HEK293T (cell line): ENCODE measurements around the gene HTT-AS.

ENCODE experiments used
- CTCF ChIA-PET: fragments of 350-600 bp; formaldehyde crosslinking; extraction: SDS; loops from one replicate; lab custom pipeline; 2021; ENCODE audit warnings: antibody characterized with exemption, inconsistent platforms; lab: Yijun Ruan, JAX
- POLR2A ChIA-PET: fragments of 350-600 bp; formaldehyde crosslinking; extraction: SDS; loops from one replicate; lab custom pipeline; 2020; ENCODE audit warnings: antibody characterized with exemption, inconsistent platforms; lab: Yijun Ruan, JAX
- DNase-seq: peaks from one replicate; pipeline ENCODE4 v3.0.0; 2012; ENCODE audit warnings: mixed read lengths; ENCODE audit errors: extremely low spot score
- ARNT ChIP-seq: fragments of 450-650 bp; IDR thresholded peaks from 2 replicates; pipeline ENCODE4 v1.6.1; 2017; ENCODE audit warnings: mild to moderate bottlenecking
- BHLHE40 ChIP-seq: fragments of 450-650 bp; IDR thresholded peaks from 2 replicates; pipeline ENCODE4 v1.6.1; 2016; ENCODE audit warnings: mild to moderate bottlenecking, moderate library complexity, borderline replicate concordance
- CTBP1 ChIP-seq: fragments of 450-650 bp; IDR thresholded peaks from 2 replicates; pipeline ENCODE4 v1.6.1; 2016; ENCODE audit warnings: borderline replicate concordance
- ELF4 ChIP-seq: fragments of 450-650 bp; IDR thresholded peaks from 2 replicates; pipeline ENCODE4 v1.6.1; 2017; ENCODE audit warnings: antibody characterized with exemption
- FOXA1 ChIP-seq: fragments of 450-650 bp; IDR thresholded peaks from 2 replicates; pipeline ENCODE4 v1.6.1; 2016; ENCODE audit warnings: mild to moderate bottlenecking
- FOXK2 ChIP-seq: fragments of 450-650 bp; IDR thresholded peaks from 2 replicates; pipeline ENCODE4 v1.6.1; 2016; ENCODE audit warnings: mild to moderate bottlenecking
- FOXM1 ChIP-seq: fragments of 450-650 bp; IDR thresholded peaks from 2 replicates; pipeline ENCODE4 v1.6.1; 2017; ENCODE audit warnings: mild to moderate bottlenecking, borderline replicate concordance
- HDGF ChIP-seq: fragments of 450-650 bp; IDR thresholded peaks from 2 replicates; pipeline ENCODE4 v1.6.1; 2017; ENCODE audit warnings: antibody characterized with exemption, borderline replicate concordance
- L3MBTL2 ChIP-seq: fragments of 450-650 bp; conservative IDR thresholded peaks from 2 replicates; pipeline ENCODE4 v1.6.1; 2016; ENCODE audit warnings: mild to moderate bottlenecking
- LEF1 ChIP-seq: fragments of 450-650 bp; IDR thresholded peaks from 2 replicates; pipeline ENCODE4 v1.6.1; 2017; ENCODE audit warnings: mild to moderate bottlenecking, borderline replicate concordance
- NFRKB ChIP-seq: fragments of 450-650 bp; IDR thresholded peaks from 2 replicates; pipeline ENCODE4 v1.6.1; 2016; ENCODE audit warnings: mild to moderate bottlenecking, moderate library complexity
- PKNOX1 ChIP-seq: fragments of 450-650 bp; IDR thresholded peaks from 2 replicates; pipeline ENCODE4 v1.6.1; 2016
- SP1 ChIP-seq: fragments of 450-650 bp; IDR thresholded peaks from 2 replicates; pipeline ENCODE4 v1.6.1; 2017
- SUZ12 ChIP-seq: fragments of 450-650 bp; IDR thresholded peaks from 2 replicates; pipeline ENCODE4 v1.6.1; 2016; ENCODE audit warnings: mild to moderate bottlenecking
- TARDBP ChIP-seq: fragments of 450-650 bp; IDR thresholded peaks from 2 replicates; pipeline ENCODE4 v1.6.1; 2016
- ZNF384 ChIP-seq: fragments of 450-650 bp; IDR thresholded peaks from 2 replicates; pipeline ENCODE4 v1.6.1; 2016

The HTT-AS gene

GRCh38 chr4:3067473-3068001, 6.8 kb downstream of the HTT-AS start:
- ChIA-PET POLR2A (no interaction called here), CTCF (no interaction called here)
- no peak for DNase-seq
- no peak for TF ChIP-seq TARDBP
- TF ChIP-seq ELF4, result no peak
- TF ChIP-seq PKNOX1, result no peak
- TF ChIP-seq L3MBTL2, result no peak
- no peak for TF ChIP-seq FOXK2
- TF ChIP-seq HDGF, result no peak
- no peak for TF ChIP-seq ZNF384
- TF ChIP-seq FOXM1, result no peak
- TF ChIP-seq NFRKB, result no peak
- TF ChIP-seq SUZ12, result no peak
- no peak for TF ChIP-seq LEF1
- no peak for TF ChIP-seq FOXA1
- TF ChIP-seq BHLHE40, result no peak
- no peak for TF ChIP-seq CTBP1
- TF ChIP-seq SP1, result no peak
- TF ChIP-seq ARNT, result no peak

GRCh38 chr4:3066836-3067400, 7.4 kb downstream of the HTT-AS start:
- ChIA-PET CTCF (no interaction called here), POLR2A (no interaction called here)

GRCh38 chr4:3065551-3065950, 8.8 kb downstream of the HTT-AS start:
- TF ChIP-seq PKNOX1 (no peak), NFRKB (no peak), ZNF384 (no peak), TARDBP (no peak), ELF4 (no peak), SUZ12 (no peak), LEF1 (no peak), BHLHE40 (no peak), HDGF (no peak), L3MBTL2 (no peak)
- CTCF ChIA-PET, result no interaction called here
- POLR2A ChIA-PET, result no interaction called here

More at GRCh38 chr4:3066836-3067400, 7.4 kb downstream of the HTT-AS start:
- TF ChIP-seq L3MBTL2 (no peak), NFRKB (no peak), SP1 (no peak), PKNOX1 (no peak)
- no peak for DNase-seq

GRCh38 chr4:3062471-3062870, 11.9 kb downstream of the HTT-AS start:
- TF ChIP-seq FOXK2 (no peak), TARDBP (no peak), CTBP1 (no peak), PKNOX1 (no peak), BHLHE40 (no peak), ARNT (no peak), ZNF384 (no peak), L3MBTL2 (no peak), FOXA1 (no peak), SUZ12 (no peak), ELF4 (no peak), HDGF (no peak), SP1 (no peak), LEF1 (no peak), FOXM1 (no peak), NFRKB (no peak)
- POLR2A ChIA-PET, result no interaction called here
- DNase-seq, result no peak
- CTCF ChIA-PET, result no interaction called here

More at GRCh38 chr4:3065551-3065950, 8.8 kb downstream of the HTT-AS start:
- DNase-seq, result no peak

- TF ChIP-seq BHLHE40 (no peak), SUZ12 (no peak), FOXK2 (no peak), PKNOX1 (no peak), FOXM1 (no peak), CTBP1 (no peak), ARNT (no peak), ELF4 (no peak), ZNF384 (no peak), SP1 (no peak), FOXA1 (no peak), L3MBTL2 (no peak), LEF1 (no peak), HDGF (no peak), NFRKB (no peak), TARDBP (no peak)
- DNase-seq, result no peak
- POLR2A ChIA-PET, result interaction anchor here (0.8 kb wide), 1 partner anchor 799 kb away, joined by 3 read pairs; no protein-coding TSS in a partner anchor
- CTCF ChIA-PET, result no interaction called here
Observed at GRCh38 chr4:3060946-3061345, 13.4 kb downstream of the HTT-AS start.
